NCI-H526 (cell line): Measurements from ENCODE around the gene MAGI3.
A peak's percentile ranks its signal among the peaks of the same experiment; 100 is the strongest.
"Not testable (repeated sequence)": the region's sequence is repeated elsewhere in the genome, so short reads cannot be mapped to it uniquely, and the experiment has no call there.

Experiments
- DNase-seq, 2 experiments: peaks; one replicate each; lab custom pipeline; 2025; lab: John Stamatoyannopoulos, UW

The MAGI3 gene

GRCh38 chr1:113442131-113442530 is 51.8 kb downstream of the MAGI3 start:
- no peak for DNase-seq

GRCh38 chr1:113444857-113445256 is 54.5 kb downstream of the MAGI3 start:
- DNase-seq, result no peak

GRCh38 chr1:113451710-113452109 is 61.4 kb downstream of the MAGI3 start:
- peak in 1 of 2 experiments; percentile 30 for DNase-seq

- peak in 1 of 2 experiments; percentile 66 for DNase-seq
Observed at GRCh38 chr1:113452921-113453770, 62.8 kb downstream of the MAGI3 start.

GRCh38 chr1:113453771-113454083 is 63.4 kb downstream of the MAGI3 start:
- no peak for DNase-seq

- DNase-seq, result no peak
Observed at GRCh38 chr1:113455374-113455773, 65.1 kb downstream of the MAGI3 start.

GRCh38 chr1:113456967-113457366 is 66.7 kb downstream of the MAGI3 start:
- DNase-seq, result no peak

- DNase-seq, result no peak
Observed at GRCh38 chr1:113459279-113459678, 69.0 kb downstream of the MAGI3 start.

GRCh38 chr1:113467991-113468390 is 77.7 kb downstream of the MAGI3 start:
- no peak for DNase-seq

- DNase-seq, result not testable (repeated sequence)
Observed at GRCh38 chr1:113478427-113479195, 88.3 kb downstream of the MAGI3 start.

- DNase-seq, result no peak
Observed at GRCh38 chr1:113479713-113480676, 89.7 kb downstream of the MAGI3 start.

- peak in 1 of 2 experiments; percentile 1 for DNase-seq
Observed at GRCh38 chr1:113485131-113485530, 94.8 kb downstream of the MAGI3 start.

GRCh38 chr1:113488576-113489177 is 98.4 kb downstream of the MAGI3 start:
- peak; percentile 39 to 70 for DNase-seq

GRCh38 chr1:113490384-113490783 is 100.1 kb downstream of the MAGI3 start:
- DNase-seq, result no peak

GRCh38 chr1:113493533-113493932 is 103.2 kb downstream of the MAGI3 start:
- no peak for DNase-seq

- no peak for DNase-seq
Observed at GRCh38 chr1:113505357-113505756, 115.0 kb downstream of the MAGI3 start.

- DNase-seq, result no peak
Observed at GRCh38 chr1:113507552-113508214, 117.4 kb downstream of the MAGI3 start.

GRCh38 chr1:113508364-113509164 is 118.2 kb downstream of the MAGI3 start:
- DNase-seq, result no peak

- not testable (repeated sequence) for DNase-seq
Observed at GRCh38 chr1:113509766-113510165, 119.5 kb downstream of the MAGI3 start.

- DNase-seq, result no peak
Observed at GRCh38 chr1:113511269-113511668, 121.0 kb downstream of the MAGI3 start.
